Esophagus squamous epithelium (tissue), 5 donors: ENCODE results near the gene ZDHHC22. TPM values are rescaled to one million over a fixed set of nuclear protein-coding genes. Genes with fewer than 3 reads are reported as not detected.
A peak's percentile ranks its signal among the peaks of the same experiment; 100 is the strongest.

Experiments
- DNase-seq: peaks from one replicate; lab custom pipeline; 2025; lab: John Stamatoyannopoulos, UW
- H3K27ac ChIP-seq, 4 donors: fragments of 200-600 bp; sonication (generic); one replicate each; pipeline ENCODE4 v1.5.1; 2016 to 2019; ENCODE audit warnings: mild to moderate bottlenecking in 1 of 4
- H3K27me3 ChIP-seq, 4 donors: fragments of 200-600 bp; sonication (generic); 1 replicate in 3 of 4; 2 replicates in 1 of 4; pipeline versions ENCODE4 v1.5.1 to v1.6.0; 2017 to 2021; ENCODE audit warnings: antibody characterized with exemption in 1 of 4
- H3K36me3 ChIP-seq, 3 donors: fragments of 200-600 bp; sonication (generic); one replicate each; pipeline ENCODE4 v1.5.1; 2016 to 2019
- H3K4me1 ChIP-seq, 3 donors: fragments of 200-600 bp; sonication (generic); one replicate each; pipeline ENCODE4 v1.5.1; 2017 to 2019
- H3K4me3 ChIP-seq, 4 donors: fragments of 200-600 bp; sonication (generic); 1 replicate in 3 of 4; 2 replicates in 1 of 4; pipeline ENCODE4 v1.5.1; 2016 to 2019; ENCODE audit warnings: mild to moderate bottlenecking in 2 of 4, moderate library complexity in 1 of 4
- H3K9me3 ChIP-seq, 3 donors: fragments of 200-600 bp; sonication (generic); one replicate each; pipeline ENCODE4 v1.5.1; 2016 to 2019
- POLR2A ChIP-seq, 4 donors: fragments of 450-650 bp; IDR thresholded peaks; one replicate each; pipeline ENCODE4 v1.6.1; 2017; ENCODE audit warnings: antibody characterized with exemption in 4 of 4, mild to moderate bottlenecking in 4 of 4, moderate library complexity in 3 of 4
- WGBS, 2 donors: methylation state at CpG; one replicate each; pipeline ENCODE4 v1.1.5; 2018; 5-methylcytosine and 5-hydroxymethylcytosine counted together
- intact Hi-C: fragments of 100-400 bp; cut with DNase I; formaldehyde crosslinking; loops from one replicate; pipeline ENCODE4 v1.15.0; 2022
- total RNA-seq, 4 donors: library from RNA; depleted of rRNA; stranded (reverse); fragments of >200 nt; gene quantifications; one replicate each; pipeline ENCODE4 v1.1.0, GENCODE V29; 2016
- TF ChIP-seq, protein P1 (sequence below), 6 experiments: fragments of 450-650 bp in 4 of 6; fragments of 200-600 bp in 2 of 6; sonication (generic) in 2 of 6; IDR thresholded peaks; one replicate each; pipeline ENCODE4 v1.5.1; 2016 to 2019; ENCODE audit warnings: antibody characterized with exemption in 6 of 6, mild to moderate bottlenecking in 4 of 6, moderate library complexity in 4 of 6
- donor health status: DM: yes; HTN: yes; CAD: no.

Gene ZDHHC22
- total RNA-seq, 4 donors from 2014 or later, result not detected

DNA sequence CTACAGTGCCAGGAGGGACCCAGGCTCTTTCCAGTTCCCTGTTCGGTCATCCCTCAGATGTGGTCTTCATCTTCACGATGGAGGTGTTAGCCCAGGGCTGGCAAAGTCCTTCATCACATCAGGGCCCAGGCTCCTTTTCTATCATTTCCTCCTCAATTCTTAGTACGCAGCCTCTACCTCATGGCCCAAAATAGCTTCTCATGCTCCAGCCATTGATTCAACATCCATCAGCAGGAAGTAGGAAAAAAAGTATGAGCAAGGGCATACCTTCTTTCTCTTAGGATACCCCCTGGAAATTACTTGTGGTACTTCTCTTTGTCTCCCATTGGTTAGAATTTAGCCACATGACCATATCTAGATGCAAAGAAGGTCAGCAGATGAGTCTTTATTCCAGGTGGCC is 12.2 kb upstream of the ZDHHC22 start:
- Histone ChIP-seq H3K36me3 (no peaks in the 10 kb centered on the region), H3K9me3 (no peaks in the 10 kb centered on the region), H3K4me3 (no peak overlapping the region), H3K27ac (no peak overlapping the region), H3K4me1 (peaks cover 0 to 11% (median 10%) of the 10 kb centered on the region in 3 donors), H3K27me3 (peaks cover 0 to 67% (median 0%) of the 10 kb centered on the region in 4 donors)
- WGBS, 2 donors, result 84 to 93% methylated on average over 3 of the region's 3 CpGs
- intact Hi-C loops, result no loop called here
- no peak for DNase-seq
- TF ChIP-seq, protein P1, sequence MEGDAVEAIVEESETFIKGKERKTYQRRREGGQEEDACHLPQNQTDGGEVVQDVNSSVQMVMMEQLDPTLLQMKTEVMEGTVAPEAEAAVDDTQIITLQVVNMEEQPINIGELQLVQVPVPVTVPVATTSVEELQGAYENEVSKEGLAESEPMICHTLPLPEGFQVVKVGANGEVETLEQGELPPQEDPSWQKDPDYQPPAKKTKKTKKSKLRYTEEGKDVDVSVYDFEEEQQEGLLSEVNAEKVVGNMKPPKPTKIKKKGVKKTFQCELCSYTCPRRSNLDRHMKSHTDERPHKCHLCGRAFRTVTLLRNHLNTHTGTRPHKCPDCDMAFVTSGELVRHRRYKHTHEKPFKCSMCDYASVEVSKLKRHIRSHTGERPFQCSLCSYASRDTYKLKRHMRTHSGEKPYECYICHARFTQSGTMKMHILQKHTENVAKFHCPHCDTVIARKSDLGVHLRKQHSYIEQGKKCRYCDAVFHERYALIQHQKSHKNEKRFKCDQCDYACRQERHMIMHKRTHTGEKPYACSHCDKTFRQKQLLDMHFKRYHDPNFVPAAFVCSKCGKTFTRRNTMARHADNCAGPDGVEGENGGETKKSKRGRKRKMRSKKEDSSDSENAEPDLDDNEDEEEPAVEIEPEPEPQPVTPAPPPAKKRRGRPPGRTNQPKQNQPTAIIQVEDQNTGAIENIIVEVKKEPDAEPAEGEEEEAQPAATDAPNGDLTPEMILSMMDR (IDR thresholded peaks at IDR 0.05), result no peak
- TF ChIP-seq POLR2A (IDR thresholded peaks at IDR 0.05), result no peak

DNA sequence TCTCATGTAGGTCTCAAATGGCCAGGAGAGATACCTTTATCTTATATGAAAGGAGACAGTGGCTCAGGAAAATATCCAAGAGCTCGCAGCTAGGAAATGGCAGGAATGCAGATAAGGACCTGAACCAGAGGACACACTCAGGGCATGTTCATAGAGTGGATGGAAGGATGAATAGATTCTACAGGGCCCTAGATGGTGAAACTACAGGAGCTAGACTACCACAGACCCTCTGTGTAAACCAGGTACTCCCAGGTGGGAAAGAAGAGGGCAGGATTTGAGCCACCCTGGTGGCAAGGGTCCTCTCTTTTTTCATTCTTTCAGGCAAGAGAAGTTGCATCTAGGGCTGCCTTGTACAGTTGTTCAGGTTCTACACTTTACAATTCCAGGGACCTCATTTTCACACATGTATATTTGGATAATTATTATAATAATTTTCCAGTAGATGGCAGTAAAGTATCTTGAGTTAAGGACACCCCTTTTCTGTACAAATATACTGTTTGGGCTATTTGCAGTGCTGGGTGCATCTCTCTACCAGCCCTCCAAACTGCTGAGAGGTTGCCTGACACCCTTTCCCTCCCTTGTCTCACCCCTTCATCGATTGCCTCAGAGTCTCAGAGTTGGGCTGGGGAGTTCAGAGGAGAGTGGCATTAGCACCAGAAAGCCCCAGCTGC is 10.5 kb upstream of the ZDHHC22 start:
- intact Hi-C loops, result no loop called here
- WGBS, 2 donors, result 25% methylated on average over 2 of the region's 2 CpGs
- Histone ChIP-seq H3K27ac (no peak overlapping the region), H3K36me3 (no peaks in the 10 kb centered on the region), H3K4me3 (no peak overlapping the region), H3K9me3 (no peaks in the 10 kb centered on the region), H3K27me3 (peaks cover 0 to 60% (median 0%) of the 10 kb centered on the region in 4 donors), H3K4me1 (no peaks in the 10 kb centered on the region)
- TF ChIP-seq, protein P1 (IDR thresholded peaks at IDR 0.05), result peak in 4 of 6 experiments; percentile 13 to 46 (median 18)
- no peak for TF ChIP-seq POLR2A (IDR thresholded peaks at IDR 0.05)
- DNase-seq, result no peak

DNA sequence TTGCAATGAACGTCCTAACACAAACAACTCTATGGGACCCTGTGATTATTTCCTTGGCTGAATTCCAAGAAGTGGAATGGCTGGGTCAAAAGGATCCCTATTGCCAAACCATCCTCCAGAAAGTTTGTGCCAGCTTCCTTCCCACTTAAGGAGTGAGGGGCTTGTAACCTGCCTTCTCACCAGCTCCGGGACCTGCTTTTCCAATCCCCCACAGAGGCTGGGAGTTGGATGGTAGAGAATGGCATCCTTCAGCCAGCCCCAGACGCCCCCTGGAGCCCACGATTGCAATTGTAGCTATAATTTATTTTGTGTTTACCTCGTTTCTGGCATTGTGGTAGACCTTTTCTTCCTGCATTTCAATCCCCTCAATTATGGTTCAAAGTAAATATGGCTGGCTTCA is 9.7 kb upstream of the ZDHHC22 start:
- no peak overlapping the region for H3K27ac ChIP-seq
- no peak for TF ChIP-seq POLR2A (IDR thresholded peaks at IDR 0.05)
- TF ChIP-seq, protein P1 (IDR thresholded peaks at IDR 0.05), result peak in 1 of 6 experiments; percentile 41
- no peak overlapping the region for H3K4me3 ChIP-seq
- H3K27me3 ChIP-seq, result peaks cover 0 to 60% (median 0%) of the 10 kb centered on the region in 4 donors
- no peak for DNase-seq
- no peaks in the 10 kb centered on the region for H3K9me3 ChIP-seq
- intact Hi-C loops, result no loop called here
- no peaks in the 10 kb centered on the region for H3K36me3 ChIP-seq
- WGBS, 2 donors, result 4 to 5% methylated on average over 5 of the region's 5 CpGs
- no peaks in the 10 kb centered on the region for H3K4me1 ChIP-seq

DNA sequence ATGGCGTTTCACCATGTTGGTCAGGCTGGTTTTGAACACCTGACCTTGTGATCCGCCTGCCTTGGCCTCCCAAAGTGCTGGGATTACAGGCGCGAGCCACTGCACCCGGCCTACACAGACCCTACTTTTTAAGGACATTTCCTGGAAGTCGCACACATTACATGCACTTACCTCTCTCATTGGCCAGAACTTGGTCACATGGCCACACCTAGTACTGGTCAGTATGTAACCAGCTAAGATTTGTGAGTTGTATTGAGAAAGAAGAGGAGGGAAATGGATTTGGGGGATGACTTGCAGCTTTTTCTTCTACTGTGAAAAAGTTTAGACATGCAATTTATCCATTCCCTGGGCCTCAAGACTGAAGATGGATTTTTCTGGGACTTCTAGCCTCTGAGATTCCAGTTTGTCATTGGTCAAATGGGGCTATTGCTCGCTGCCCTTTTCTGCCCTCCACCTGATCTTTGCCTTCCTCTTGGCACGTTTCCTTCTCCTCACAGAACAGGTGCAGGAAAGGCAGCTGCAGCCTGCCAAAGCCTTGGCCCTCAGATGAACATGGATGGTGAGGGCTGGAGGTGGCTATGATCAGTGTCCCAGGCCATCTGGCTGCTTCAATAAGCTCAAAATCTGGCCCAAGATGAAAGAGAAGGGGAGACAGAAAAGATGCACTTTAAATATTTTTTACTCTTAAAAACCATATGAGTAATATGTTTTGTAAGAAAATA is 7.1 kb upstream of the ZDHHC22 start:
- H3K27ac ChIP-seq, result no peak overlapping the region
- TF ChIP-seq, protein P1 (IDR thresholded peaks at IDR 0.05), result no peak
- no peak for TF ChIP-seq POLR2A (IDR thresholded peaks at IDR 0.05)
- no peak for DNase-seq

More for the DNA sequence above, 7.1 kb upstream of the ZDHHC22 start:
- intact Hi-C loops, result no loop called here
- Histone ChIP-seq H3K36me3 (no peaks in the 10 kb centered on the region), H3K27me3 (peaks cover 0 to 63% (median 0%) of the 10 kb centered on the region in 4 donors), H3K9me3 (no peaks in the 10 kb centered on the region), H3K4me1 (no peaks in the 10 kb centered on the region), H3K4me3 (no peak overlapping the region)
- WGBS, 2 donors, result 61 to 62% methylated on average over 6 to 8 of the region's 8 CpGs
